Cardiac fibroblast (primary cell): Measurements from ENCODE around the gene FZD4.
"Not testable (repeated sequence)": the region's sequence is repeated elsewhere in the genome, so short reads cannot be mapped to it uniquely, and the experiment has no call there.

Source experiments
- DNase-seq, 2 donors: peaks; one replicate each; pipeline versions ENCODE4 v3.0.0 to v3.0.0-alpha.2; 2010; ENCODE audit warnings: low read depth in 2 of 2
- H3K4me3 ChIP-seq, 2 donors: replicated peaks in 1 of 2; 1 replicate in 1 of 2; 2 replicates in 1 of 2; pipeline ENCODE4 v1.5.1; 2011; ENCODE audit warnings: low read depth in 2 of 2, low read length in 2 of 2, mild to moderate bottlenecking in 2 of 2, moderate library complexity in 1 of 2
- CTCF ChIP-seq: IDR thresholded peaks from one replicate; pipeline ENCODE4 v1.5.1; 2011; ENCODE audit warnings: low read depth, mild to moderate bottlenecking, low read length, inconsistent platforms

FZD4 gene

GRCh38 chr11:86917589-86917988 lies 37.6 kb downstream of the FZD4 start:
- H3K4me3 ChIP-seq = no peak overlapping the region
- TF ChIP-seq CTCF = no peak
- DNase-seq = no peak

GRCh38 chr11:86916330-86916729 lies 38.9 kb downstream of the FZD4 start:
- TF ChIP-seq CTCF = no peak
- no peak overlapping the region for H3K4me3 ChIP-seq
- peak; percentile 86 to 93 for DNase-seq

- not testable (repeated sequence) for DNase-seq, H3K4me3 ChIP-seq
Observed at GRCh38 chr11:86915850-86916249, 39.3 kb downstream of the FZD4 start.

GRCh38 chr11:86914865-86915519 lies 40.2 kb downstream of the FZD4 start:
- no peak for DNase-seq
- H3K4me3 ChIP-seq = no peak overlapping the region
- TF ChIP-seq CTCF = no peak

GRCh38 chr11:86912238-86912637 lies 43.0 kb downstream of the FZD4 start:
- DNase-seq = no peak
- no peak for TF ChIP-seq CTCF
- H3K4me3 ChIP-seq = no peak overlapping the region

- no peak overlapping the region for H3K4me3 ChIP-seq
- peak in 1 of 2 donors; percentile 18 for DNase-seq
- TF ChIP-seq CTCF = no peak
Observed at GRCh38 chr11:86910592-86910991, 44.6 kb downstream of the FZD4 start.

- no peak for DNase-seq
- TF ChIP-seq CTCF = no peak
- H3K4me3 ChIP-seq = no peak overlapping the region
Observed at GRCh38 chr11:86906198-86906597, 49.0 kb downstream of the FZD4 start.
